Fibroblast of skin of right quadriceps (primary cell): Measurements from ENCODE around the gene SLC39A11.
"Not testable (repeated sequence)": the region's sequence is repeated elsewhere in the genome, so short reads cannot be mapped to it uniquely, and the experiment has no call there.

Experiments
- DNase-seq: peaks from one replicate; pipeline ENCODE4 v3.0.0-alpha.2; 2013

The SLC39A11 gene

DNA sequence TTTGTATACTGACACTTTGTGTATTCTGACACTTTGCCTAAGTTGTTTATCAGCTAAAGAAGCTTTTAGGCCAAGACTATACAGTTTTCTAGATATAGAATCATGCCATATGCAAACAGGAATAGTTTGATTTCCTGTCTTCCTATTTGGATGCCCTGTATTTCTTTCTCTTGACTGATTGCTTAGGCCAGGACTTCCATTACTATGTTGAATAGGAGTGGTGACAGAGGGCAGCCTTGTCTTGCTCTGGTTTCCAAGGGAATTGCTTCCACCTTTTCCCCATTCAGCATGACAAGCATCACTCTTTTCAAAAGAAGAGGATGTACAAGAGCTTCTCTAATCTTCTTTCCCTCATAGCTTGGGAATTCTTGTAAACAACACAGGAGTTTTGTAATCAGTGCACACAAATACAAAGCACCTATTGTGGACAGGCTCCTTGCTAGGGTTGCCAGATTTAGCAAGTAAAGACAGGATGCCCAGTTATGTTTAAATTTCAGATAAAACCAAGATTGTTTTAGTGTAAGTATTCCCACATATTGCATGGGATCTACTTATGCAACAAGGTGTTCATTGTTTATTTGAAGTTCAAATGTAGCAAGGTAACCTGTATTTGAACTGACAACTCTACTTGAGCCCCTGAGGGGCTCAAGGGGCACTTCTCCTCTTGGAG is 233.5 kb downstream of the SLC39A11 start:
- no peak for DNase-seq

GRCh38 chr17:72853440-72854415 is 238.8 kb downstream of the SLC39A11 start:
- DNase-seq, result no peak

GRCh38 chr17:72852277-72852938 is 240.1 kb downstream of the SLC39A11 start:
- DNase-seq, result peak; percentile 9

- peak; percentile 47 for DNase-seq
Measured at GRCh38 chr17:72850410-72851118, 241.9 kb downstream of the SLC39A11 start.

DNA sequence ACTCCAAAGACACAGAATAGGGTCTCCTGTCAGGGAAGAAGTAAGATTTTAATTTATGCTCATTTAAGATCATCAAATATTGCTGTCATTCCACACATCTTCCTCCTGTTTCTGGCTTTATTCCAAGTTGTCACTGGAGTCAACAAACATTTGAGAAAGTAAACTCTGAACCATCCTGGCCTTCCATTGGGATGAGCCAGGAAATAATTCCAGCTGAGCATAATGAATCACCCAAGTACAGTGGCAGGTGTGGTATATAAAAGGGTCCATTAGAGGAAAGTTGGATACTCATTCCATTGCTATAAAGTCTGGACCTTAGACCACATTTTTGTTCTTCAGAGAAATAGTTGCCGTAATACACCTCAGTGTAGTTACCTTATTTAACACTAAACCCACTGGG is 246.1 kb downstream of the SLC39A11 start:
- no peak for DNase-seq

DNA sequence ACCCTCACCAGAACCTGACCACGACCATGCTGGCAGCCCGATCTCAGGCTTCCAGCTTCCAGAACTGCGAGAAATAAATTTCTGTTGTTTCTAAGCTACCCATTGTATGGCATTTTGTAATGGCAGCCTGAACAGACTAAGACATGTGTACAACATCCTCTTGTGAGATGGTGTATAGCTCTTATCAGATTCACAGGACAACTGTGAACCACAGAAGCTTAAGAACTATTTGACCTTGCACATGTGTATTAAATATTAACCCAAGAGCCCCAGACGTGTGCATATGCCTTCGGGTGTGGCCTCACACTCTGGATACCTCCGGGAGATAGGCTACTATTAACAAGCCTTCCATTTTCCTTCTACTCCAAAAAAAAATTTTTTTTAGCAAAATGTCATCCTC is 248.9 kb downstream of the SLC39A11 start:
- DNase-seq, result no peak

DNA sequence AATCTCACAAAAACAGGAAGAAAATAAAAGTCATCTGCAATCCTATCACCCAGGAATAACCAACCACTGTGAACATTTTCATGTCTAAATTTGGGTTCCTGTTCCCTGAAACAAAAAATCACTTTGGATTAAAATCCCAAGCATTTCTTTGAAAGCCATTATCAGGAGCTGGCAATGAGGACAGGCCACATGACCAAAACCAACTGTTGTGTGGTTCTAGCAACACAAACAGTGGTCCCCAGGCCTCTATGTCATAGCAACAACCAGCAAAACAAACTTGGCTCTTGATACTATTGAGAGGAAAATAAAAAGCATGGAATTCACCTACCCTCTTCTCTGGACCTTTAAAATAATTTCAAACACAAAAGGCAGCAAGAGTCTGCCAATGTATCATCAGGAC is 252.5 kb downstream of the SLC39A11 start:
- DNase-seq, result no peak

DNA sequence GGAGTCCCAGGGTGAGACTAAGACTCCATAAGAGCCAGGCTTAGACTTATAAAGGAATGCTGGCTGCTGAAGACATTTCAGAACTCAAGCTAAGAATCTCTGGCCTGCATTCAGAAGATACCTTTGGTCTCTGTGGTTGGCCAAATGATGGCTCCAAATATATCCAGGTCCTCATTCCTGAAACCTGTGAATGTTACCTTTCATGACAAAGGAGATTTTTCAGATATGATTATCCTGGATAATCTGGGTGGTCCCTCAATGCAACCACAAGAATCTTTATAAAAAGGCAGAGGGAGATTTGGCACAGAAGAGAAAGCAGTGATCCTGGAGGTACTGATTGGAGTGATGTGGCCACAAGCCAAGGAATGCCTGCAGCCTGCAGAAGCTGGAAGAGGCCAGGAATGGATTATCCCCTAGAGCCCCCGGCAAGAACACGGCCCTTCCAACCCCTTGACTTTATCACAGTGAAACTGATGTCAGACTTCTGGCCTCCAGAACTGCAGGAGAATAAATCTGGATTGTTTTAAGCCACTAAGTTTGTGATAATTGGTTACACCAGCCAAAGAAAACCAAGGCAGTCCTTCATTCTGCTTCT is 253.3 kb downstream of the SLC39A11 start:
- DNase-seq, result peak; percentile 43

DNA sequence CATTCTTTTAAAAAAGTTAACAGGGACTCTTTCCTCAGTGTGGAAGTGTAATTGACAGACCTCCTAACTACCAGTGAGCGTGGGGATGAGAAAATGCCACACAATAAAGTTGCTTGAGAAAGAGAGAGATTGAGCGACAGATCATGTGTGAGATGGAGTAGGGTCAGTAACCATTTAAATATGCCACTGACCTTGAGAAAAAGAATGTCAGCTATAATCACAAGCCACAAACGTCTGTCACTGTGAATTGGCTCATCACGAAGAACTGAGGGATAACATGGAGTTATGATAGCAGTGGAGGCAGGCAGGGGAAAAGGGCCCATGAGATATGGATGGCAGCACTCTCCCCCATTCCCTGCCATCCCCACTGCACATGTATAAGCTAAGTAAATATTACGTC is 253.9 kb downstream of the SLC39A11 start:
- no peak for DNase-seq

DNA sequence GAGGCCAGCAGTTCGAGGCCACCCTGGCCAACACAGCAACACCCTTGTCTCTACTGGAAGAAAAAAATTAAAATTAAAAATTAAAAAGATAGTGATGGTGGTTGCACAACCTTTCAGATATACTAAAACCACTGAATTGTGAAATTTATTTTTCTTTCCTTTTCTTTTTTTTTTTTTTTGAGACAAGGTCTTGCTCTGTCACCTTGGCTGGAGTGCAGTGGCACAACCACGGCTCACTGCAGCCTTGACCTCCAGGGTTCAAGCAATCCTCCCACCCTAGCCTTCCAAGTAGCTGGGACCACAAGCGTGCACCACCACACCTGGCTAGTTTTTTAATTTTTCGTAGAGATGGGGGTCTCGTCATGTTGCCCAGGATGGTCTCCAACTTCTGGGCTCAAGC is 254.4 kb downstream of the SLC39A11 start:
- no peak for DNase-seq

- no peak for DNase-seq
Measured at GRCh38 chr17:72837335-72837734, 255.2 kb downstream of the SLC39A11 start.

DNA sequence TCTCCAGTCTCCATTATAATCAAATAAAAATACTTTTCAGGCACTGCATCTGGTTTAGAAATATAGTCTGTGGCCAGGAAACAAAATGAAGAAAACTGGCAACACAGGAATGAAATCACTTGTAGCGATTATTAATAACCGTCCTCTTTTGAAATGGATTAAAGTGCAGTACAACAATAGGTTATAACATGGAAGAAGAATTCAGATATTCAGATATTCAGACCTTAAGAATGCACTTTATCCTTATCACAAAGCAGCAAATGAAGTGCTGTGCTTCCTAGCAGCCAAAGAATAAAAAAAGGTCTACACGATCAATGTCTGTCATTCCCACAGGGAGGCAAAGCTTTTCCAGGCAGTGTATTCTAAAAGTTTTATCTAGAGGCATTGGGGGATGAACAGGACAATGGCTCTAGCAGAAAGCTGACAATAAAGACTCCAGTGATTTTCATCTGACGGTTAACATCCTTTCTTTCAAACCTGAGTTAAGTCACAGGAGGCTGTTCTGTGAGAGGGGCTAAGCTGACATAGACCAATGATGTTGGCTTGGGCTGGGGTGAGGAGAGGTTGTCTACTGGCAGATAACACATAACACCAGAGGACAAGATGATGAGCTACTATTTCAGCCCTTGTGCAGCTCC is 259.2 kb downstream of the SLC39A11 start:
- no peak for DNase-seq

DNA sequence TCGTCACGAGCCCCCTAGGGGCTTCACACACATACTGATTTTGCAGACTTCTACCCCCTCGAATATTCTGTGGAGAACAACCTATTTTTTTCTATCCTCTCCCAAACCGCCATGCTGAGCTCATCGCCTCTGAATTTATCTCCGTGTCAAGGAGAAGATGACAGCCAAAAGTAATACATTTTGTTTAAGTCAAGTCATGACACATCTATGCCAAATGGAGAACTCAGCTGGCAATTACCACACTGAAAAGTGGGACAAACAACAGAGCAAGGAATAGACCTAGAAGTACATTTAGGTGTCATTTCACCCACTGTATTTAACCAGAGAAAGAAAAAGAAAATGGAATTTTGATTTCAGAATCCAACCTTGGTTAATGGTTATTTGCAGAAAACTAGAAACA is 260.2 kb downstream of the SLC39A11 start:
- DNase-seq, result no peak

- DNase-seq, result no peak
Measured at GRCh38 chr17:72829883-72830282, 262.6 kb downstream of the SLC39A11 start.

DNA sequence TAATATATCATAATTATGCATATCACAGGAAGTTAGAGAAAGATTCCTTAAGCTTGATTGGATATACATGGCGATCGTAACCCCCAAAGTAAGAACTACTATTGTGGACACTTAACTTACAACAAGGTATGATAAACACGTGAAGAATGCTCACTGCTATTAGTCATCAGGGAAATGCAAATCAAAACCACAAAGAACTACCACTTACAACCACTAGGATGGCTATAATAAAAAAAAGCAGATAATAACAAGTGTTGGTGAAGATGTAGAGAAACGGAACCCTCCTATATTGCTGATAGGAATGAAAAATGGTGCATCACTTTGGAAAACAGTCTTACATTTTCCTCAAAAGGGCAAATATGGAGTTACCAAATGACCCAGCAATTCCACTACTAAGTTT is 265.9 kb downstream of the SLC39A11 start:
- DNase-seq, result peak; percentile 31

DNA sequence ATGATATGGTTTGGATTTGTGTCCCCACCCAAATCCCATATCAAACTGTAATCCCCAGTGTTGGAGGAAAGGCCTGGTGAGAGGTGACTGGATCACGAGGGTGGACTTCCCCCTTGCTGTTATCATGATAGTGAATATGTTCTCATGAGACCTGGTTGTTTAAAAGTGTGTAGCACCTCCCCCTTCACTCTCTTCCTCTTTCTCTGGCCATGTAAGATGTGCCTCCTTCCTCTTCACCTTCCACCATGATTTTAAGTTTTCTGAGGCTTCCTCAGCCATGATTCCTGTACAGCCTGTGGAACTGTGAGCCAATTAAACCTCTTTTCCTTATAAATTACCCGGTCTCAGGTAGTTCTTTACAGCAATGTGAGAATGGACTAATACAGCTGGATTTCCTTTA is 266.4 kb downstream of the SLC39A11 start:
- not testable (repeated sequence) for DNase-seq

- no peak for DNase-seq
Measured at GRCh38 chr17:72825218-72825617, 267.3 kb downstream of the SLC39A11 start.

DNA sequence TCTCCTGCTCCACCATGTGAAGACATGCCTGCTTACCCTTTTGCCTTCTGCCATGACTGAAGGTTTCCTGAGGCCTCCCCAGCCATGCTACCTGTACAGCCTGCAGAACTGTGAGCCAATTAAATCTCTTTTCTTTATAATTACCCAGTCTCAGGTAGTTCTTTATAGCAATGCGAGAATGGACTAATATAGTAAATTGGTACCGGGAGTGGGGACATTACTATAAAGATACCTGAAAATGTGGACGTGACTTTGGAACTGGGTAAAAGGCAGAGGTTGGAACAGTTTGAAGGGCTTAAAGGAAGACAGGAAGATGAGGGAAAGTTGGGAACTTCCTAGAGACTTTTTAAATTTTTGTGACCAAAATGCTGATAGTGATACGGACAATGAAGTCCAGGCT is 268.2 kb downstream of the SLC39A11 start:
- DNase-seq, result not testable (repeated sequence)

DNA sequence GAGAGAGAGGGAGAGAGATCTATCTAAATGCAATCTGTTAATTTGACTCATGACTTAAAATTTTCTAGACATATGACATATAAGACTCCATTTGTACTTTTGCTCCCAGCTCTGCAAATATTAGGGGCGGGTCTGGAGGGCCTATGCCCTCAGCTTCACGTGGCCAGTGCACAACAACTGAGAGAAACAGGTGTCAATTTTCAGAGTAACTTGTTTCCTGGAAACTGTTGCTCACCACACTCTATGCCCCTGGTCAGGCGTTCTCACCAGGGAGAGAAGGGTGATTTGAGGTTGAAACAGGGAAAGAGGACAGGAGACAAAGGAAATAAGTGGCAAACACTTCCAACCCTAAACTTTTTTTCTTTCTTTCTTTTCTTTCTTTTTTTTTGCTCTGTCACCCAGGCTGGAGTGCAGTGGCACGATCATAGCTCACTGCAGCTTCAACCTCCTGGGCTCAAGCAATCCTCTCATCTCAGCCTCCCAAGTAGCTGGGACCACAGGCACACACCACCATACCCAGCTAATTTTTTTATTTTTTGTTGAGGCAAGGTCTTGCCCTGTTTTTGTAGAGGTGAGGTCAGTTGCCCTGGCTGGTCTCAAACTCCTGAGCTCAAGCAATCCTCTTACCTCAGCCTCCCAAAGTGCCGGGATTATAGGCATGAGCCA is 270.0 kb downstream of the SLC39A11 start:
- DNase-seq, result no peak

GRCh38 chr17:72816406-72816805 is 276.1 kb downstream of the SLC39A11 start:
- DNase-seq, result no peak

- no peak for DNase-seq
Measured at GRCh38 chr17:72813481-72813880, 279.0 kb downstream of the SLC39A11 start.
